Measurements from ENCODE around the gene TOX2.

- no peak for TF ChIP-seq CTCF (IDR thresholded peaks at IDR 0.05)
- no peak for TF ChIP-seq ZFX (IDR thresholded peaks at IDR 0.05; ENCODE audit: borderline replicate concordance)
Measured at GRCh38 chr20:43925215-43925614, 10.6 kb downstream of the TOX2 start.

Measured in 22Rv1 (cell line).